B cell (primary cell): Measurements from ENCODE around the gene GFAP. TPM values are rescaled to one million over a fixed set of nuclear protein-coding genes. Genes with fewer than 3 reads are reported as not detected.

ENCODE experiments used
- ATAC-seq: fragments of 200-7000 bp; cut with Tn5 transposase; one replicate; pipeline ENCODE4 v1.10.0; 2021; ENCODE audit warnings: low read depth, mild to moderate bottlenecking, moderate number of reproducible peaks, moderate library complexity
- CTCF ChIA-PET: fragments of 350-600 bp; sonication (Branson Sonifier 250); formaldehyde crosslinking; loops from one replicate; lab custom pipeline; 2021; ENCODE audit warnings: antibody characterized with exemption, inconsistent platforms; lab: Charles Lee
- POLR2A ChIA-PET: fragments of 350-600 bp; sonication (Branson Sonifier 250); formaldehyde crosslinking; loops from one replicate; lab custom pipeline; 2021; ENCODE audit warnings: antibody characterized with exemption; lab: Charles Lee
- DNase-seq: peaks from one replicate; pipeline ENCODE4 v3.0.0; 2013
- H2AFZ ChIP-seq: 2 replicates; pipeline ENCODE4 v1.6.1; 2012; ENCODE audit warnings: mild to moderate bottlenecking, low read depth, low read length; ENCODE audit not compliant: insufficient read depth, poor library complexity, severe bottlenecking
- H3K27ac ChIP-seq, 2 donors: 1 replicate in 1 of 2; 2 replicates in 1 of 2; pipeline ENCODE4 v1.5.1; 2012 to 2013; ENCODE audit warnings: low read length in 2 of 2, mild to moderate bottlenecking in 2 of 2, moderate library complexity in 1 of 2
- H3K27me3 ChIP-seq, 4 experiments: fragments of 200-600 bp in 1 of 4; sonication (generic) in 1 of 4; replicated peaks in 1 of 4; 1 replicate in 2 of 4; 2 replicates in 2 of 4; pipeline versions ENCODE4 v1.6.1 to v1.7.0; 2013 to 2016; ENCODE audit warnings: low read length in 3 of 4, mild to moderate bottlenecking in 2 of 4, mixed read lengths in 1 of 4, moderate library complexity in 1 of 4; ENCODE audit not compliant: insufficient read depth in 4 of 4, control insufficient read depth in 3 of 4; ENCODE audit errors: control extremely low read depth in 1 of 4
- H3K36me3 ChIP-seq, 2 experiments: replicated peaks in 1 of 2; 1 replicate in 1 of 2; 2 replicates in 1 of 2; pipeline versions ENCODE4 v1.6.1 to v1.7.1; 2013; ENCODE audit warnings: low read length in 1 of 2; ENCODE audit not compliant: insufficient read depth in 2 of 2, control insufficient read depth in 1 of 2; ENCODE audit errors: control extremely low read depth in 1 of 2, extremely low read depth in 1 of 2
- H3K4me1 ChIP-seq, 2 donors: fragments of 200-600 bp in 1 of 2; sonication (generic) in 1 of 2; 1 replicate in 1 of 2; 2 replicates in 1 of 2; pipeline versions ENCODE4 v1.5.1 to v1.6.1; 2013 to 2017; ENCODE audit warnings: low read length in 2 of 2; ENCODE audit not compliant: control insufficient read depth in 2 of 2, insufficient read depth in 2 of 2
- H3K4me2 ChIP-seq: replicated peaks from 2 replicates; pipeline ENCODE3; 2012; ENCODE audit warnings: mild to moderate bottlenecking, low read depth, low read length; ENCODE audit not compliant: poor library complexity, severe bottlenecking
- H3K4me3 ChIP-seq, 5 experiments: fragments of 200-600 bp in 1 of 5; sonication (generic) in 1 of 5; 1 replicate in 3 of 5; 2 replicates in 2 of 5; pipeline versions ENCODE4 v1.5.1 to v1.7.0; 2011 to 2016; ENCODE audit warnings: low read length in 4 of 5, mild to moderate bottlenecking in 4 of 5, low read depth in 2 of 5, control low read depth in 1 of 5, moderate library complexity in 1 of 5; ENCODE audit not compliant: insufficient read depth in 1 of 5; ENCODE audit errors: control extremely low read depth in 1 of 5, extremely low read depth in 1 of 5
- H3K79me2 ChIP-seq: fragments of 200-600 bp; sonication (generic); one replicate; pipeline ENCODE4 v1.6.0; 2016; ENCODE audit warnings: low read length; ENCODE audit not compliant: control insufficient read depth, insufficient read depth
- H3K9ac ChIP-seq: fragments of 200-600 bp; sonication (generic); 2 replicates; pipeline ENCODE4 v1.6.1; 2017; ENCODE audit warnings: mild to moderate bottlenecking, low read length, moderate library complexity
- H3K9me3 ChIP-seq, 3 donors: one replicate each; pipeline versions ENCODE4 v1.6.1 to v1.7.1; 2013; ENCODE audit warnings: low read length in 2 of 3; ENCODE audit not compliant: control insufficient read depth in 2 of 3, insufficient read depth in 1 of 3; ENCODE audit errors: control extremely low read depth in 1 of 3
- H4K20me1 ChIP-seq: 2 replicates; pipeline ENCODE4 v1.6.0; 2012; ENCODE audit warnings: mild to moderate bottlenecking, low read length; ENCODE audit not compliant: insufficient read depth, control insufficient read depth, poor library complexity, severe bottlenecking
- H3K27ac Mint-ChIP-seq: one replicate; pipeline ENCODE4 v1.8.0; 2021; ENCODE audit warnings: mixed read lengths
- H3K27me3 Mint-ChIP-seq: one replicate; pipeline ENCODE4 v1.8.0; 2021; ENCODE audit warnings: mixed read lengths
- H3K4me1 Mint-ChIP-seq: one replicate; pipeline ENCODE4 v1.8.0; 2021; ENCODE audit warnings: mixed read lengths
- H3K4me3 Mint-ChIP-seq: one replicate; pipeline ENCODE4 v1.8.0; 2021; ENCODE audit warnings: mixed read lengths
- H3K9me3 Mint-ChIP-seq: one replicate; pipeline ENCODE4 v1.8.0; 2022; ENCODE audit warnings: mixed read lengths; ENCODE audit not compliant: insufficient read depth
- CTCF ChIP-seq: fragments of 200-600 bp; IDR thresholded peaks from one replicate; pipeline ENCODE4 v1.8.0; 2022; ENCODE audit warnings: antibody characterized with exemption, mild to moderate bottlenecking
- EZH2 ChIP-seq: IDR thresholded peaks from 2 replicates; pipeline ENCODE4 v1.6.1; 2012; ENCODE audit warnings: borderline replicate concordance, low read depth, mild to moderate bottlenecking, moderate library complexity, low read length; ENCODE audit not compliant: insufficient read depth, poor library complexity, severe bottlenecking
- WGBS: methylation state at CpG from one replicate; pipeline ENCODE4 v1.1.5; 2013; ENCODE audit warnings: missing lambda C conversion rate; ENCODE audit not compliant: insufficient coverage; 5-methylcytosine and 5-hydroxymethylcytosine counted together
- intact Hi-C: fragments of 100-400 bp; cut with micrococcal nuclease; formaldehyde crosslinking; loops from one replicate; pipeline ENCODE4 v1.10.0; 2022
- polyA plus RNA-seq: library from polyadenylated mRNA; depleted of rRNA; stranded (reverse); fragments of >200 nt; gene quantifications from 2 replicates; pipeline ENCODE4 v1.2.3, GENCODE V29; 2012
- total RNA-seq, 2 donors: library from RNA; stranded (reverse); fragments of 120-200 nt in 1 of 2; gene quantifications; 1 replicate in 1 of 2; 2 replicates in 1 of 2; pipeline versions ENCODE4 v1.2.3 to v1.2.4, GENCODE V29; 2013 to 2022

Gene GFAP
- total and polyA plus RNA-seq, 2 donors (not counting 1 experiment from before 2014, with no cell fraction given), result not detected

GRCh38 chr17:44917456-44917855 is 2.2 kb upstream of the GFAP start:
- 95% methylated on average over 6 of the region's 6 CpGs for WGBS
- Mint-ChIP-seq H3K27me3 (peaks cover 28% of the 10 kb centered on the region), H3K4me3 (no peak overlapping the region), H3K4me1 (peaks cover 17% of the 10 kb centered on the region), H3K9me3 (no peaks in the 10 kb centered on the region), H3K27ac (no peak overlapping the region)
- H3K27me3 ChIP-seq, result peaks cover 0 to 37% (median 6%) of the 10 kb centered on the region in 4 experiments
- CTCF ChIA-PET, result interaction anchor here (0.9 to 6.0 kb wide), 4 partner anchors 105 to 280 kb away, joined by 4 to 95 read pairs (median 6); no protein-coding TSS in a partner anchor
- H3K27ac ChIP-seq, result no peak overlapping the region
- TF ChIP-seq EZH2 (no peak), CTCF (no peak)
- no peaks in the 10 kb centered on the region for H3K9me3 ChIP-seq
- peaks cover 10 to 13% of the 10 kb centered on the region in 2 donors for H3K4me1 ChIP-seq
- no peak overlapping the region for H2AFZ ChIP-seq
- ATAC-seq (no peak), DNase-seq (no peak)
- no peaks in the 10 kb centered on the region for H3K36me3 ChIP-seq
- H3K9ac ChIP-seq, result no peak overlapping the region
- no peaks in the 10 kb centered on the region for H4K20me1 ChIP-seq
- no peaks in the 10 kb centered on the region for H3K79me2 ChIP-seq
- POLR2A ChIA-PET, result interaction anchor here (0.6 kb wide), 1 partner anchor 238 kb away, joined by 12 read pairs; no protein-coding TSS in a partner anchor
- H3K4me2 ChIP-seq, result no peak overlapping the region
- no peak overlapping the region for H3K4me3 ChIP-seq
- intact Hi-C loops, result no loop called here

GRCh38 chr17:44916781-44917241 is 1.5 kb upstream of the GFAP start:
- POLR2A ChIA-PET, result no interaction called here
- CTCF ChIA-PET, result interaction anchor here (0.7 to 1.8 kb wide), 3 partner anchors 114 to 281 kb away, joined by 3 to 7 read pairs (median 4); no protein-coding TSS in a partner anchor

More at GRCh38 chr17:44916781-44917241, 1.5 kb upstream of the GFAP start:
- Mint-ChIP-seq H3K4me3 (no peak overlapping the region), H3K9me3 (no peaks in the 10 kb centered on the region), H3K27ac (no peak overlapping the region), H3K27me3 (peaks cover 29% of the 10 kb centered on the region), H3K4me1 (peaks cover 19% of the 10 kb centered on the region)
- DNase-seq, result no peak
- no peak overlapping the region for H3K4me2 ChIP-seq
- H3K79me2 ChIP-seq, result no peaks in the 10 kb centered on the region
- no peaks in the 10 kb centered on the region for H3K36me3 ChIP-seq
- no peaks in the 10 kb centered on the region for H4K20me1 ChIP-seq
- peaks cover 0 to 36% (median 6%) of the 10 kb centered on the region in 4 experiments for H3K27me3 ChIP-seq
- H3K9ac ChIP-seq, result no peak overlapping the region
- 92% methylated on average over 8 of the region's 10 CpGs for WGBS
- intact Hi-C loops, result no loop called here
- H3K9me3 ChIP-seq, result peaks cover 0 to 1% (median 0%) of the 10 kb centered on the region in 3 donors
- TF ChIP-seq EZH2 (no peak), CTCF (no peak)
- no peak overlapping the region for H3K4me3 ChIP-seq
- peaks cover 10 to 13% of the 10 kb centered on the region in 2 donors for H3K4me1 ChIP-seq
- H2AFZ ChIP-seq, result no peak overlapping the region
- no peak for ATAC-seq
- no peak overlapping the region for H3K27ac ChIP-seq
